Right atrium auricular region (tissue), 2 donors: ENCODE results near the gene WDR27. TPM values are rescaled to one million over a fixed set of nuclear protein-coding genes. Genes with fewer than 3 reads are reported as not detected.
A peak's percentile ranks its signal among the peaks of the same experiment; 100 is the strongest.

Source experiments
- DNase-seq: peaks from one replicate; pipeline ENCODE4 v3.0.0-alpha.2; 2019; ENCODE audit warnings: low spot score
- H3K27ac ChIP-seq, 2 donors: fragments of 200-600 bp; sonication (generic); 1 replicate in 1 of 2; 2 replicates in 1 of 2; pipeline ENCODE4 v1.5.1; 2016 to 2019
- H3K27me3 ChIP-seq, 2 donors: fragments of 200-600 bp; sonication (generic); one replicate each; pipeline versions ENCODE4 v1.5.1 to v1.6.0; 2017 to 2019
- H3K36me3 ChIP-seq: fragments of 200-600 bp; sonication (generic); one replicate; pipeline ENCODE4 v1.5.1; 2016
- H3K4me1 ChIP-seq, 2 donors: fragments of 200-600 bp; sonication (generic); one replicate each; pipeline versions ENCODE4 v1.5.1 to v1.6.0; 2017 to 2019
- H3K4me3 ChIP-seq, 2 donors: fragments of 200-600 bp; sonication (generic); 1 replicate in 1 of 2; 2 replicates in 1 of 2; pipeline ENCODE4 v1.5.1; 2017 to 2019; ENCODE audit warnings: mild to moderate bottlenecking in 1 of 2, moderate library complexity in 1 of 2
- H3K9me3 ChIP-seq, 2 donors: fragments of 200-600 bp; sonication (generic); one replicate each; pipeline ENCODE4 v1.5.1; 2019
- CTCF ChIP-seq, 2 donors: fragments of 200-600 bp; sonication (generic); IDR thresholded peaks; one replicate each; pipeline ENCODE4 v1.5.1; 2019; ENCODE audit warnings: antibody characterized with exemption in 2 of 2
- total RNA-seq, 2 donors: library from RNA; depleted of rRNA; stranded (reverse); fragments of >200 nt; gene quantifications; one replicate each; pipeline ENCODE4 v1.1.0, GENCODE V29; 2016

Gene WDR27
- total RNA-seq, 2 donors from 2014 or later = 3.5 to 4.7 TPM

GRCh38 chr6:169675011-169675410, 26.8 kb downstream of the WDR27 start:
- DNase-seq = peak; percentile 50
- no peaks in the 10 kb centered on the region for H3K9me3 ChIP-seq
- H3K27ac ChIP-seq = no peak overlapping the region

GRCh38 chr6:169671563-169671962, 30.3 kb downstream of the WDR27 start:
- peaks cover 20% of the 10 kb centered on the region for H3K36me3 ChIP-seq
- TF ChIP-seq CTCF (IDR thresholded peaks at IDR 0.05) = no peak
- no peak overlapping the region for H3K4me3 ChIP-seq
- no peaks in the 10 kb centered on the region for H3K9me3 ChIP-seq
- no peak overlapping the region for H3K27ac ChIP-seq
- peak; percentile 26 for DNase-seq
- H3K4me1 ChIP-seq = no peaks in the 10 kb centered on the region
- H3K27me3 ChIP-seq = no peaks in the 10 kb centered on the region

More at GRCh38 chr6:169675011-169675410, 26.8 kb downstream of the WDR27 start:
- no peaks in the 10 kb centered on the region for H3K27me3 ChIP-seq
- no peaks in the 10 kb centered on the region for H3K4me1 ChIP-seq
- no peak overlapping the region for H3K4me3 ChIP-seq
- no peak for TF ChIP-seq CTCF (IDR thresholded peaks at IDR 0.05)
- peaks cover 16% of the 10 kb centered on the region for H3K36me3 ChIP-seq

GRCh38 chr6:169669889-169670288, 31.9 kb downstream of the WDR27 start:
- DNase-seq = peak; percentile 58
- H3K27me3 ChIP-seq = no peaks in the 10 kb centered on the region
- no peaks in the 10 kb centered on the region for H3K4me1 ChIP-seq
- H3K4me3 ChIP-seq = no peak overlapping the region
- H3K9me3 ChIP-seq = no peaks in the 10 kb centered on the region
- no peak for TF ChIP-seq CTCF (IDR thresholded peaks at IDR 0.05)
- peaks cover 20% of the 10 kb centered on the region for H3K36me3 ChIP-seq
- H3K27ac ChIP-seq = peak overlapping the region; percentile 9 to 10

GRCh38 chr6:169669147-169669546, 32.7 kb downstream of the WDR27 start:
- Histone ChIP-seq H3K4me1 (no peaks in the 10 kb centered on the region), H3K27ac (peak overlapping the region; percentile 9 to 10), H3K36me3 (peaks cover 22% of the 10 kb centered on the region), H3K27me3 (no peaks in the 10 kb centered on the region), H3K4me3 (no peak overlapping the region), H3K9me3 (no peaks in the 10 kb centered on the region)
- peak; percentile 40 for DNase-seq
- no peak for TF ChIP-seq CTCF (IDR thresholded peaks at IDR 0.05)

GRCh38 chr6:169668203-169668847, 33.5 kb downstream of the WDR27 start:
- TF ChIP-seq CTCF (IDR thresholded peaks at IDR 0.05) = no peak
- Histone ChIP-seq H3K36me3 (peaks cover 31% of the 10 kb centered on the region), H3K9me3 (no peaks in the 10 kb centered on the region), H3K27me3 (no peaks in the 10 kb centered on the region), H3K4me1 (no peaks in the 10 kb centered on the region), H3K4me3 (no peak overlapping the region), H3K27ac (no peak overlapping the region)
- peak; percentile 9 for DNase-seq

- Histone ChIP-seq H3K27me3 (no peaks in the 10 kb centered on the region), H3K9me3 (no peaks in the 10 kb centered on the region), H3K4me1 (no peaks in the 10 kb centered on the region), H3K36me3 (peaks cover 36% of the 10 kb centered on the region), H3K27ac (no peak overlapping the region), H3K4me3 (no peak overlapping the region)
- DNase-seq = no peak
- TF ChIP-seq CTCF (IDR thresholded peaks at IDR 0.05) = no peak
These were observed 34.1 kb downstream of the WDR27 start for GRCh38 chr6:169667716-169668115.
